ENCODE results near the gene HMCES.

Gene HMCES

GRCh38 chr3:129304146-129304961 lies 25.7 kb downstream of the HMCES start:
- no peak for DNase-seq (ENCODE audit: low spot score)

GRCh38 chr3:129304962-129305222 lies 26.2 kb downstream of the HMCES start:
- no peak for DNase-seq (ENCODE audit: low spot score)

GRCh38 chr3:129305592-129306091 lies 27.0 kb downstream of the HMCES start:
- no peak for DNase-seq (ENCODE audit: low spot score)

- no peak for DNase-seq (ENCODE audit: low spot score)
These were observed 30.0 kb downstream of the HMCES start for GRCh38 chr3:129308636-129309035.

GRCh38 chr3:129310111-129311011 lies 31.7 kb downstream of the HMCES start:
- DNase-seq (ENCODE audit: low spot score), result no peak

- no peak for DNase-seq (ENCODE audit: low spot score)
These were observed 32.6 kb downstream of the HMCES start for GRCh38 chr3:129311054-129311902.

- peak; percentile 37 for DNase-seq (ENCODE audit: low spot score)
These were observed 33.5 kb downstream of the HMCES start for GRCh38 chr3:129312021-129312639.

- DNase-seq (ENCODE audit: low spot score), result no peak
These were observed 34.2 kb downstream of the HMCES start for GRCh38 chr3:129312671-129313414.

- DNase-seq (ENCODE audit: low spot score), result no peak
These were observed 34.7 kb downstream of the HMCES start for GRCh38 chr3:129313415-129313664.

GRCh38 chr3:129313665-129314385 lies 35.2 kb downstream of the HMCES start:
- peak; percentile 30 for DNase-seq (ENCODE audit: low spot score)

- DNase-seq (ENCODE audit: low spot score), result peak; percentile 92
These were observed 35.9 kb downstream of the HMCES start for GRCh38 chr3:129314386-129315222.

- peak; percentile 29 for DNase-seq (ENCODE audit: low spot score)
These were observed 36.7 kb downstream of the HMCES start for GRCh38 chr3:129315223-129315997.

GRCh38 chr3:129315998-129316247 lies 37.3 kb downstream of the HMCES start:
- no peak for DNase-seq (ENCODE audit: low spot score)

GRCh38 chr3:129316248-129317013 lies 37.8 kb downstream of the HMCES start:
- DNase-seq (ENCODE audit: low spot score), result peak; percentile 82

- no peak for DNase-seq (ENCODE audit: low spot score)
These were observed 38.5 kb downstream of the HMCES start for GRCh38 chr3:129317014-129317771.

- no peak for DNase-seq (ENCODE audit: low spot score)
These were observed 39.2 kb downstream of the HMCES start for GRCh38 chr3:129317848-129318247.

GRCh38 chr3:129318921-129319320 lies 40.3 kb downstream of the HMCES start:
- no peak for DNase-seq (ENCODE audit: low spot score)

- DNase-seq (ENCODE audit: low spot score), result no peak
These were observed 41.6 kb downstream of the HMCES start for GRCh38 chr3:129320261-129320660.

All from RKO (cell line).